Hepatocyte (in vitro differentiated cells): Measurements from ENCODE around the gene TEX26. TPM values are rescaled to one million over a fixed set of nuclear protein-coding genes. Genes with fewer than 3 reads are reported as not detected.

Experiments used
- DNase-seq: peaks from one replicate; pipeline ENCODE4 v3.0.0-alpha.2; 2016; ENCODE audit warnings: low spot score
- H2AFZ ChIP-seq: fragments of 200-600 bp; sonication (generic); 2 replicates; pipeline ENCODE4 v1.6.0; 2016; ENCODE audit warnings: antibody characterized with exemption, mild to moderate bottlenecking
- H3K27ac ChIP-seq: fragments of 200-600 bp; sonication (generic); 2 replicates; pipeline ENCODE4 v1.5.1; 2016; ENCODE audit warnings: mild to moderate bottlenecking
- H3K27me3 ChIP-seq: fragments of 200-600 bp; sonication (generic); 2 replicates; pipeline ENCODE4 v1.6.1; 2016
- H3K36me3 ChIP-seq: fragments of 200-600 bp; sonication (generic); replicated peaks from 2 replicates; pipeline ENCODE4 v1.5.1; 2016; ENCODE audit warnings: low read depth; ENCODE audit not compliant: insufficient read depth
- H3K4me1 ChIP-seq: fragments of 200-600 bp; sonication (generic); 2 replicates; pipeline ENCODE4 v1.5.1; 2016; ENCODE audit warnings: mild to moderate bottlenecking, moderate library complexity; ENCODE audit not compliant: insufficient read depth
- H3K4me2 ChIP-seq: fragments of 200-600 bp; sonication (generic); 2 replicates; pipeline ENCODE4 v1.6.0; 2016
- H3K4me3 ChIP-seq: fragments of 200-600 bp; sonication (generic); 2 replicates; pipeline ENCODE4 v1.5.1; 2016; ENCODE audit warnings: mild to moderate bottlenecking
- H3K79me2 ChIP-seq: fragments of 200-600 bp; sonication (generic); 2 replicates; pipeline ENCODE4 v1.6.0; 2017; ENCODE audit warnings: mild to moderate bottlenecking
- H3K9me2 ChIP-seq: fragments of 200-600 bp; sonication (generic); replicated peaks from 2 replicates; pipeline ENCODE4 v1.6.0; 2017; ENCODE audit warnings: mild to moderate bottlenecking; ENCODE audit not compliant: insufficient read depth
- H3K9me3 ChIP-seq: fragments of 200-600 bp; sonication (generic); 2 replicates; pipeline ENCODE4 v1.5.1; 2016; ENCODE audit warnings: low read depth, mild to moderate bottlenecking
- H4K20me1 ChIP-seq: fragments of 200-600 bp; sonication (generic); 2 replicates; pipeline ENCODE4 v1.6.0; 2016; ENCODE audit warnings: mild to moderate bottlenecking; ENCODE audit not compliant: insufficient read depth, poor library complexity, severe bottlenecking
- EZH2 ChIP-seq: fragments of 200-600 bp; sonication (generic); IDR thresholded peaks from 2 replicates; pipeline ENCODE4 v1.6.1; 2016; ENCODE audit warnings: antibody characterized with exemption, mild to moderate bottlenecking, borderline replicate concordance
- EZH2phosphoT487 ChIP-seq: fragments of 200-600 bp; sonication (generic); IDR thresholded peaks from one replicate; pipeline ENCODE4 v1.6.1; 2018; ENCODE audit warnings: antibody characterized with exemption, mild to moderate bottlenecking, low read depth, moderate library complexity; ENCODE audit not compliant: unreplicated experiment, severe bottlenecking
- WGBS: methylation state at CpG from one replicate; pipeline ENCODE4 v1.1.6; 2016; ENCODE audit warnings: low lambda C conversion rate; ENCODE audit errors: missing lambda C conversion rate; 5-methylcytosine and 5-hydroxymethylcytosine counted together
- polyA plus RNA-seq: library from polyadenylated mRNA; unstranded; fragments of >200 nt; fragmentation: Nextera tagmentation; extraction: Ambion mirVana; gene quantifications from 2 replicates; pipeline ENCODE4 v1.2.1, GENCODE V29; 2016
- total RNA-seq: library from RNA; depleted of rRNA; stranded (reverse); fragments of >200 nt; gene quantifications from 2 replicates; pipeline ENCODE4 v1.2.3, GENCODE V29; 2014
- TF ChIP-seq, protein P1 (sequence below): fragments of 200-600 bp; sonication (generic); IDR thresholded peaks from 2 replicates; pipeline ENCODE4 v1.5.1; 2016; ENCODE audit warnings: antibody characterized with exemption, mild to moderate bottlenecking; ENCODE audit not compliant: poor library complexity

Gene TEX26
- total and polyA plus RNA-seq, 2 experiments from 2014 or later, result 0.57 to 1.1 TPM

- TF ChIP-seq, protein P1, sequence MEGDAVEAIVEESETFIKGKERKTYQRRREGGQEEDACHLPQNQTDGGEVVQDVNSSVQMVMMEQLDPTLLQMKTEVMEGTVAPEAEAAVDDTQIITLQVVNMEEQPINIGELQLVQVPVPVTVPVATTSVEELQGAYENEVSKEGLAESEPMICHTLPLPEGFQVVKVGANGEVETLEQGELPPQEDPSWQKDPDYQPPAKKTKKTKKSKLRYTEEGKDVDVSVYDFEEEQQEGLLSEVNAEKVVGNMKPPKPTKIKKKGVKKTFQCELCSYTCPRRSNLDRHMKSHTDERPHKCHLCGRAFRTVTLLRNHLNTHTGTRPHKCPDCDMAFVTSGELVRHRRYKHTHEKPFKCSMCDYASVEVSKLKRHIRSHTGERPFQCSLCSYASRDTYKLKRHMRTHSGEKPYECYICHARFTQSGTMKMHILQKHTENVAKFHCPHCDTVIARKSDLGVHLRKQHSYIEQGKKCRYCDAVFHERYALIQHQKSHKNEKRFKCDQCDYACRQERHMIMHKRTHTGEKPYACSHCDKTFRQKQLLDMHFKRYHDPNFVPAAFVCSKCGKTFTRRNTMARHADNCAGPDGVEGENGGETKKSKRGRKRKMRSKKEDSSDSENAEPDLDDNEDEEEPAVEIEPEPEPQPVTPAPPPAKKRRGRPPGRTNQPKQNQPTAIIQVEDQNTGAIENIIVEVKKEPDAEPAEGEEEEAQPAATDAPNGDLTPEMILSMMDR, result no peak
- TF ChIP-seq EZH2 (no peak), EZH2phosphoT487 (no peak)
- Histone ChIP-seq H2AFZ (no peak overlapping the region), H3K4me1 (no peaks in the 10 kb centered on the region), H3K9me3 (no peaks in the 10 kb centered on the region), H3K27me3 (no peaks in the 10 kb centered on the region), H3K79me2 (no peaks in the 10 kb centered on the region), H3K9me2 (no peaks in the 10 kb centered on the region), H3K4me3 (no peak overlapping the region), H4K20me1 (no peaks in the 10 kb centered on the region), H3K36me3 (no peaks in the 10 kb centered on the region), H3K27ac (no peak overlapping the region), H3K4me2 (no peak overlapping the region)
- WGBS, result 96% methylated on average over 3 of the region's 3 CpGs
- no peak for DNase-seq
These were observed 43.2 kb upstream of the TEX26 start for GRCh38 chr13:30889196-30889690.

DNA sequence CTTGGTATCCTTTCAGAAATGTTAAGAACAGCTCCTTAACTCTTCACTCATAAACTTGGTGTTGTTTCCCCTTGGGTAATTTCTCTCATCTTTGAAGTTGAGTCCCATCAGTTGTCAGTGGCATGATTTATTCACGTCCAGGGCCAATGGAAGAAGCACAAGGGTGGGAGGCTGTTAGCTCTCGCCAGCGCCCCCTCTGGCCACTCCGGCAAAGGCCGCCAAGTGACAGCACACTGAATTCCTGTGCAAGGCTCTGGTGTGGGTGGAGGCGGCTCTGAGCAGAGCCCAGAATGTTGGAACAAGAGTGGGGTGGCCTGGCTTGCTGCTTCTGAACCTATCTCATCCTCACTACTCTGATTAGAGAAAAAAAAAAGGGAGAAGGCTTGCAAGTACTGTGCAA, 39.5 kb upstream of the TEX26 start:
- no peaks in the 10 kb centered on the region for H3K9me3 ChIP-seq
- no peak overlapping the region for H2AFZ ChIP-seq
- H3K27me3 ChIP-seq, result no peaks in the 10 kb centered on the region
- DNase-seq, result peak; percentile 60
- WGBS, result 33% methylated on average over 6 of the region's 6 CpGs
- H3K4me1 ChIP-seq, result no peaks in the 10 kb centered on the region
- H3K36me3 ChIP-seq, result no peaks in the 10 kb centered on the region
- no peaks in the 10 kb centered on the region for H3K79me2 ChIP-seq
- no peaks in the 10 kb centered on the region for H3K9me2 ChIP-seq
- H4K20me1 ChIP-seq, result no peaks in the 10 kb centered on the region
- no peak overlapping the region for H3K4me3 ChIP-seq
- TF ChIP-seq, protein P1, result peak; percentile 49
- TF ChIP-seq EZH2, result no peak
- no peak overlapping the region for H3K4me2 ChIP-seq
- H3K27ac ChIP-seq, result no peak overlapping the region

- Histone ChIP-seq H3K27me3 (no peaks in the 10 kb centered on the region), H3K4me1 (peaks cover 7% of the 10 kb centered on the region), H3K9me2 (no peaks in the 10 kb centered on the region), H3K4me2 (no peak overlapping the region), H3K4me3 (no peak overlapping the region), H2AFZ (no peak overlapping the region), H3K36me3 (no peaks in the 10 kb centered on the region), H3K79me2 (no peaks in the 10 kb centered on the region), H4K20me1 (no peaks in the 10 kb centered on the region), H3K27ac (peak overlapping the region; percentile 68), H3K9me3 (no peaks in the 10 kb centered on the region)
- WGBS, result 36% methylated on average over 4 of the region's 4 CpGs
- DNase-seq, result peak; percentile 72
- TF ChIP-seq, protein P1, result no peak
- no peak for TF ChIP-seq EZH2phosphoT487
- TF ChIP-seq EZH2, result no peak
These were observed 36.7 kb upstream of the TEX26 start for GRCh38 chr13:30895773-30896172.

- Histone ChIP-seq H3K36me3 (no peaks in the 10 kb centered on the region), H3K9me2 (no peaks in the 10 kb centered on the region), H3K4me2 (no peak overlapping the region), H4K20me1 (no peaks in the 10 kb centered on the region), H3K9me3 (no peaks in the 10 kb centered on the region), H2AFZ (no peak overlapping the region), H3K4me3 (no peak overlapping the region), H3K27ac (peak overlapping the region; percentile 61), H3K4me1 (peaks cover 7% of the 10 kb centered on the region), H3K79me2 (no peaks in the 10 kb centered on the region), H3K27me3 (no peaks in the 10 kb centered on the region)
- no peak for DNase-seq
- TF ChIP-seq, protein P1, result no peak
- no peak for TF ChIP-seq EZH2phosphoT487
- TF ChIP-seq EZH2, result no peak
These were observed 34.4 kb upstream of the TEX26 start for GRCh38 chr13:30898070-30898469.
